Ishikawa (cell line): ENCODE measurements around the gene HBA2.

ENCODE experiments used
- CEBPB ChIP-seq: IDR thresholded peaks from 2 replicates; pipeline ENCODE4 v1.6.1; 2012
- FOXM1 ChIP-seq: IDR thresholded peaks from 2 replicates; pipeline ENCODE4 v1.6.1; 2012; ENCODE audit warnings: low read depth, borderline replicate concordance
- TAF1 ChIP-seq: IDR thresholded peaks from 2 replicates; pipeline ENCODE4 v1.6.1; 2012; ENCODE audit warnings: low read depth, mild to moderate bottlenecking
- TF ChIP-seq, protein P1 (sequence below): IDR thresholded peaks from 2 replicates; pipeline ENCODE4 v1.6.1; 2012
- TF ChIP-seq, protein P2 (sequence below): IDR thresholded peaks from 2 replicates; pipeline ENCODE4 v1.6.1; 2012; ENCODE audit warnings: low read depth, mild to moderate bottlenecking

DNA sequence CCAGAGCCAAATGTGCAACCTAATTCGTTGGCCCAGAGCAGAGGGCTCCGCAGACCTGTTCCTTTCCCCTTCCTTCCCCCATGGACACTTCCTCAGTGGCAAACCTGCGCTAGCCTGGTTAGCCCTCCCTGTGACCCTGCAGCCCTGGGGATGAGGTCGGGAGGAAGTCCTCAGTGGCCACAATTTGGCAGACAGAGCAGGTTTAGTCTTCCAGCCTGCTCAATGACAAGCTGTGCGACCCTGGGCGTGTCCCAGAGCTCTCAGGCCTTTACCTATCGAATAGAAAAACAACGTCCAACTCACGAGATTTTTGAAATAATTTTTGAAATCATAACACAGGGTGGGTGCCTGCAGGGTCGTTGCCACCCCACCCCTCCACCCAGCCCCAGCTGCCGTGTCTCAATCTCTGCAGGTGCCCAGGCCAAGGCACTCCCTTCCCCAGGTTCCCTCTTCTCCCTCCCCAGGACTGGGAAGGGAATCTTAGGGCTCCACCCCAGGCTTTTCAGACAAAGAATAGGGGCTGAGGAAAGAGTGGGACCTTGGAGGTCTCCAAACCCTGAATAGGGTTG is 5.5 kb upstream of the HBA2 start:
- no peak for TF ChIP-seq CEBPB
- TF ChIP-seq, protein P1, sequence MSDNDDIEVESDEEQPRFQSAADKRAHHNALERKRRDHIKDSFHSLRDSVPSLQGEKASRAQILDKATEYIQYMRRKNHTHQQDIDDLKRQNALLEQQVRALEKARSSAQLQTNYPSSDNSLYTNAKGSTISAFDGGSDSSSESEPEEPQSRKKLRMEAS, result no peak
- no peak for TF ChIP-seq TAF1
- TF ChIP-seq, protein P2, sequence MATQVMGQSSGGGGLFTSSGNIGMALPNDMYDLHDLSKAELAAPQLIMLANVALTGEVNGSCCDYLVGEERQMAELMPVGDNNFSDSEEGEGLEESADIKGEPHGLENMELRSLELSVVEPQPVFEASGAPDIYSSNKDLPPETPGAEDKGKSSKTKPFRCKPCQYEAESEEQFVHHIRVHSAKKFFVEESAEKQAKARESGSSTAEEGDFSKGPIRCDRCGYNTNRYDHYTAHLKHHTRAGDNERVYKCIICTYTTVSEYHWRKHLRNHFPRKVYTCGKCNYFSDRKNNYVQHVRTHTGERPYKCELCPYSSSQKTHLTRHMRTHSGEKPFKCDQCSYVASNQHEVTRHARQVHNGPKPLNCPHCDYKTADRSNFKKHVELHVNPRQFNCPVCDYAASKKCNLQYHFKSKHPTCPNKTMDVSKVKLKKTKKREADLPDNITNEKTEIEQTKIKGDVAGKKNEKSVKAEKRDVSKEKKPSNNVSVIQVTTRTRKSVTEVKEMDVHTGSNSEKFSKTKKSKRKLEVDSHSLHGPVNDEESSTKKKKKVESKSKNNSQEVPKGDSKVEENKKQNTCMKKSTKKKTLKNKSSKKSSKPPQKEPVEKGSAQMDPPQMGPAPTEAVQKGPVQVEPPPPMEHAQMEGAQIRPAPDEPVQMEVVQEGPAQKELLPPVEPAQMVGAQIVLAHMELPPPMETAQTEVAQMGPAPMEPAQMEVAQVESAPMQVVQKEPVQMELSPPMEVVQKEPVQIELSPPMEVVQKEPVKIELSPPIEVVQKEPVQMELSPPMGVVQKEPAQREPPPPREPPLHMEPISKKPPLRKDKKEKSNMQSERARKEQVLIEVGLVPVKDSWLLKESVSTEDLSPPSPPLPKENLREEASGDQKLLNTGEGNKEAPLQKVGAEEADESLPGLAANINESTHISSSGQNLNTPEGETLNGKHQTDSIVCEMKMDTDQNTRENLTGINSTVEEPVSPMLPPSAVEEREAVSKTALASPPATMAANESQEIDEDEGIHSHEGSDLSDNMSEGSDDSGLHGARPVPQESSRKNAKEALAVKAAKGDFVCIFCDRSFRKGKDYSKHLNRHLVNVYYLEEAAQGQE, result no peak
- TF ChIP-seq FOXM1, result no peak
